Heart right ventricle (tissue), 16 donors: Measurements from ENCODE around the gene COG6. TPM values are rescaled to one million over a fixed set of nuclear protein-coding genes. Genes with fewer than 3 reads are reported as not detected.

ENCODE experiments used
- ATAC-seq, 8 donors: fragments of 200-7000 bp; cut with Tn5 transposase; one replicate each; pipeline ENCODE4 v1.9.1; 2020; ENCODE audit warnings: mild to moderate bottlenecking in 8 of 8, moderate library complexity in 8 of 8, moderate number of reproducible peaks in 1 of 8
- DNase-seq, 2 donors: peaks; one replicate each; pipeline ENCODE4 v3.0.0-alpha.2; 2020
- H3K27ac ChIP-seq, 10 donors: fragments of 200-600 bp; sonication (generic) in 2 of 10; one replicate each; pipeline versions ENCODE4 v1.5.0 to v1.8.0; 2020 to 2022; ENCODE audit warnings: mild to moderate bottlenecking in 3 of 10
- H3K27me3 ChIP-seq, 7 donors: fragments of 200-600 bp; one replicate each; pipeline ENCODE4 v1.8.0; 2021 to 2022; ENCODE audit warnings: mild to moderate bottlenecking in 2 of 7
- H3K36me3 ChIP-seq, 9 donors: fragments of 200-600 bp; sonication (generic) in 1 of 9; one replicate each; pipeline versions ENCODE4 v1.5.0 to v1.8.0; 2020 to 2022; ENCODE audit warnings: mild to moderate bottlenecking in 2 of 9
- H3K4me1 ChIP-seq, 9 donors: fragments of 200-600 bp; sonication (generic) in 1 of 9; one replicate each; pipeline versions ENCODE4 v1.5.0 to v1.8.0; 2020 to 2022; ENCODE audit warnings: mild to moderate bottlenecking in 4 of 9
- H3K4me3 ChIP-seq, 10 donors: fragments of 200-600 bp; sonication (generic) in 2 of 10; one replicate each; pipeline versions ENCODE4 v1.5.0 to v1.8.0; 2020 to 2022; ENCODE audit warnings: mild to moderate bottlenecking in 7 of 10, moderate library complexity in 2 of 10
- H3K9me3 ChIP-seq, 11 donors: fragments of 200-600 bp in 10 of 11; sonication (generic) in 2 of 11; one replicate each; pipeline versions ENCODE4 v1.5.0 to v1.8.0; 2013 to 2022; ENCODE audit warnings: mild to moderate bottlenecking in 2 of 11, control low read depth in 1 of 11, moderate library complexity in 1 of 11
- WGBS, 2 donors: extraction: QIAGEN DNeasy Blood & Tissue Kit; methylation state at CpG; one replicate each; pipeline ENCODE4 v1.1.7; 2013; ENCODE audit warnings: inconsistent platforms in 1 of 2; 5-methylcytosine and 5-hydroxymethylcytosine counted together
- intact Hi-C, 10 donors: fragments of 100-400 bp; cut with DNase I; formaldehyde crosslinking; loops; one replicate each; pipeline versions ENCODE4 v1.11.1 to v1.14.2; 2022
- polyA plus RNA-seq, 2 donors: library from polyadenylated mRNA; stranded (reverse); fragments of 200-250 nt; gene quantifications; one replicate each; pipeline ENCODE4 v1.2.3, GENCODE V29; 2013
- total RNA-seq, 10 donors: library from RNA; stranded (reverse); fragmentation: NEBNext Ultra II Directional in 3 of 10; extraction: Animal tissue kit (Norgen Biotek cat#: 25700) in 3 of 10; gene quantifications; one replicate each; pipeline versions ENCODE4 v1.2.1 to v1.2.4, GENCODE V29; 2021 to 2023
- TF ChIP-seq, protein P1 (sequence below), 9 donors: fragments of 200-600 bp; sonication (generic) in 2 of 9; IDR thresholded peaks; one replicate each; pipeline versions ENCODE4 v1.5.0 to v1.8.0; 2021 to 2022; ENCODE audit warnings: antibody characterized with exemption in 9 of 9, mild to moderate bottlenecking in 5 of 9, moderate library complexity in 1 of 9
- donor health status: Arrhythmogenic right ventricular cardiomyopathy.
- donor health status: ischemic (EF 13 %, LVEDD 7.1; RV severe dilation, severe dysfunction).
- donor health status: healthy with polysubstance abuse.
- donor health status: DM: no; HTN: yes; CAD: no.
- donor health status: DM: no; HTN: no; CAD: no.
- donor health status: ischemic (EF 25% LVEDD 6.9; RV normal size, moderate dysfunction).
- donor health status: ischemic (EF 25% LVEDD 5.7; RV mildly dilated, moderate dysfunction).
- donor health status: healthy.
- donor health status: DM: yes; HTN: yes; CAD: no.
- donor health status: Ischemic cardiomyopathy.
- donor health status: ischemic (EF 35%, LVEDD 5.7; RV mildly dilated, moderate dysfunction).
- donor health status: nonischemic (EF 11% LVEDD 7.7; RV severe dilation, severe dysfunction).
- donor health status: DM: yes; HTN: yes; CAD: no.
- donor health status: PGD.
- donor health status: ischemic (EF 29% LVEDD 5.4; RV normal size, mild dysfunction).
- donor health status: nonischemic (EF 23%, LVEDD 6.1; RV moderate dilation, normal function).

COG6 gene
- total and polyA plus RNA-seq, 12 donors: 7.0 to 48.3 (median 29.8) TPM

DNA sequence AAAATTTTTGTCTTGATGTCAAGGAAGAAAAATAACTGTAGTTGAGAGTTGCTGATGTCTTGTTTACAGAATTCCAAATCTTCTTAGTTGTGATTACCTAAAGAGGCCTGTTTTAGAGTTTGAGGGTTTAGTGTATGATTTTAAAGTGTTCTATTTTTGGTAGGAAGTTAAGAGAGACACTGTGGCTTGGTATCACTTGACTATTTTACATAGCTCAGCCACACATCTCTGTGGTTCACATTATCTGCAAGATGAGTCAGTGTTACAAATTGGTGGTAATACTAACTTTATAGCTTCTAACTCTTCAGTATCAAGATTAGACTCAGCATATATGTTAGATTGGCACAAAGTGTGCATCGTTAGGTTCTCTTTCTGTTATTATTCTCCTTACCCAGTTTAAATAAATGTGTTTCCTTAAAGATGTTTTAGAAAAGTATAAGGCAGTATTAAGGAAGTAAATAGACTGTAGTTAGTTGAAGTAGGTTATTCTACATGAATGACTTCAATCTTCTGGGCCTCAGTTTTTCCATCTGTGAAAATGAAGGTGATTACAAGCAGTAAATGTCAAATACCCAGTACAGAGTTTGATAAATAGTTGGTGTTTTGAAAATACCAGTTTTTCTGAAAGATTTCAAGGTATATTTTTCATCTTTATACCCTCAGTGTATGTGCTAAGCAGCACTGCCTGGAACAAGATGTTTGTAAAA lies 33.4 kb downstream of the COG6 start:
- TF ChIP-seq, protein P1, sequence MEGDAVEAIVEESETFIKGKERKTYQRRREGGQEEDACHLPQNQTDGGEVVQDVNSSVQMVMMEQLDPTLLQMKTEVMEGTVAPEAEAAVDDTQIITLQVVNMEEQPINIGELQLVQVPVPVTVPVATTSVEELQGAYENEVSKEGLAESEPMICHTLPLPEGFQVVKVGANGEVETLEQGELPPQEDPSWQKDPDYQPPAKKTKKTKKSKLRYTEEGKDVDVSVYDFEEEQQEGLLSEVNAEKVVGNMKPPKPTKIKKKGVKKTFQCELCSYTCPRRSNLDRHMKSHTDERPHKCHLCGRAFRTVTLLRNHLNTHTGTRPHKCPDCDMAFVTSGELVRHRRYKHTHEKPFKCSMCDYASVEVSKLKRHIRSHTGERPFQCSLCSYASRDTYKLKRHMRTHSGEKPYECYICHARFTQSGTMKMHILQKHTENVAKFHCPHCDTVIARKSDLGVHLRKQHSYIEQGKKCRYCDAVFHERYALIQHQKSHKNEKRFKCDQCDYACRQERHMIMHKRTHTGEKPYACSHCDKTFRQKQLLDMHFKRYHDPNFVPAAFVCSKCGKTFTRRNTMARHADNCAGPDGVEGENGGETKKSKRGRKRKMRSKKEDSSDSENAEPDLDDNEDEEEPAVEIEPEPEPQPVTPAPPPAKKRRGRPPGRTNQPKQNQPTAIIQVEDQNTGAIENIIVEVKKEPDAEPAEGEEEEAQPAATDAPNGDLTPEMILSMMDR (IDR thresholded peaks at IDR 0.05): no peak
- WGBS, 2 donors: 76 to 84% methylated on average over 1 of the region's 1 CpG
- H3K4me1 ChIP-seq: peaks cover 0 to 9% (median 0%) of the 10 kb centered on the region in 9 donors
- H3K36me3 ChIP-seq: peaks cover 0 to 39% (median 2%) of the 10 kb centered on the region in 9 donors
- intact Hi-C loops: loop anchor here in 9 of 10 donors (5.0 to 10.0 kb wide), 4 partner anchors 256 to 1086 kb away; partner anchors contain the start of gene MRPS31 (in 2 of the 9)
- H3K9me3 ChIP-seq: no peaks in the 10 kb centered on the region
- no peak overlapping the region for H3K27ac ChIP-seq
- ATAC-seq (peak in 1 of 8 donors; percentile 64), DNase-seq (no peak)
- no peak overlapping the region for H3K4me3 ChIP-seq
- H3K27me3 ChIP-seq: no peaks in the 10 kb centered on the region

DNA sequence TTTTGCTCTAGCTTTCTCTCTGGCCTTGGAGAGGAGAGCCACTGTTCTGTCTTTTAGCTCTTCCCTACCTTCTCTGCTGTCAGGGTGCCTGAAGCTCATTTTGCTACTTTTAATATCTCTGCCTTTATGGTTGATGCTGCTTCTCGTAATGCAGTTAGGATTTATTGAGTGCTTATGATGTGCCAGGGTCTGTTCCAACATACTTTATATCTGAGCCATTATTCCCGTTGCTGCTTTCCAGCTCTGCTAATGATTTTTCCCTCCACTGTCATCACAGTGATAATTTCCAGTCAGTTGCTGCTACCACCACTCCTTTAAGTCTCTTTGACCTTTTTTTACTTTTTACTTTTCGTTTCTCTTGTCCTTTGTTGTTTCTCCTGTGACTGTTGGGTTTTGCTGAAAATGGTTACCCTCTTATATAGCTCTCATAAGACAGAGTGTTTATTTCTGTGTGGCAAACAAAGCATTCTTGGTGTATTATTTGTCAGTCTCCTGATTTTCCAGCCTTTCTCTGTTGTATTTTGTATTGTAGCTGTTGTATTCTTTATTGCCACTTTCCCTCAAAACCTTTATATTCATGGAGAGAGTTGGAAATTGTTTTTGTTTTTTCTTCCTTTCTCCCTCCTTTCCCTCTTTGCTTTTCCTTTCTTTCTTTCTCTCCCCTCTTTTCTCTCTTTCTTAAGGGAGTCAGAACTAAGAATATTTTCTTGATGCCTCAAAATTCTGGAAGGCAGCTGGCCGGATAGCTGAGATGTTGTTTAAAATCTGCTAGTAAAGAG lies 37.4 kb downstream of the COG6 start:
- Histone ChIP-seq H3K4me3 (no peak overlapping the region), H3K9me3 (no peaks in the 10 kb centered on the region), H3K4me1 (peaks cover 0 to 9% (median 0%) of the 10 kb centered on the region in 9 donors), H3K36me3 (peaks cover 0 to 48% (median 0%) of the 10 kb centered on the region in 9 donors), H3K27me3 (no peaks in the 10 kb centered on the region), H3K27ac (no peak overlapping the region)
- DNase-seq (no peak), ATAC-seq (no peak)
- intact Hi-C loops: loop anchor here in 1 of 10 donors (10.0 kb wide), 1 partner anchor 1082 kb away; the partner anchor contains the start of gene MRPS31
- WGBS, 2 donors: 77 to 79% methylated on average over 4 of the region's 4 CpGs
- TF ChIP-seq, protein P1 (IDR thresholded peaks at IDR 0.05): no peak

DNA sequence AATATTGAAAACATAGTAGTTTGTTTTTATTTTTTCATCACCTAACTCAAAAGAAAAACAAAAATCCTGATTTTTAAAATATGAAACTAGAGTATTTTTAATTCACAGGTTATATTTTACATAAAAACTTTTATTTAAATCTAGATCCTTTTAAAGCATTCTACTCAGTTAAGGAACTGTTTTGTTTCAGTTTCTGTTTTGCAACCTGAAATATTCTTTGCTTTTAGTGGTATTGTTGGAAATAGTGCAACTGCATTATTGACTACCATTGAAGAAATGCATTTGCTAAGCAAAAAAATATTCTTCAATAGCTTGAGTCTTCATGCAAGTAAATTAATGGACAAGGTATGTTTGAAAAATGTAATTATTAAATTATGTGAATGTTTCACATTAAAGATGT lies 43.8 kb downstream of the COG6 start:
- Histone ChIP-seq H3K27ac (no peak overlapping the region), H3K4me1 (peaks cover 0 to 17% (median 0%) of the 10 kb centered on the region in 9 donors), H3K27me3 (no peaks in the 10 kb centered on the region), H3K9me3 (no peaks in the 10 kb centered on the region), H3K36me3 (peaks cover 0 to 23% (median 0%) of the 10 kb centered on the region in 9 donors), H3K4me3 (peak overlapping the region in 2 of 10 donors; percentile 2 to 19)
- intact Hi-C loops: loop anchor here in 1 of 10 donors (10.0 kb wide), 1 partner anchor 1076 kb away; the partner anchor contains the start of gene MRPS31
- TF ChIP-seq, protein P1 (IDR thresholded peaks at IDR 0.05): no peak
- ATAC-seq (no peak), DNase-seq (no peak)

DNA sequence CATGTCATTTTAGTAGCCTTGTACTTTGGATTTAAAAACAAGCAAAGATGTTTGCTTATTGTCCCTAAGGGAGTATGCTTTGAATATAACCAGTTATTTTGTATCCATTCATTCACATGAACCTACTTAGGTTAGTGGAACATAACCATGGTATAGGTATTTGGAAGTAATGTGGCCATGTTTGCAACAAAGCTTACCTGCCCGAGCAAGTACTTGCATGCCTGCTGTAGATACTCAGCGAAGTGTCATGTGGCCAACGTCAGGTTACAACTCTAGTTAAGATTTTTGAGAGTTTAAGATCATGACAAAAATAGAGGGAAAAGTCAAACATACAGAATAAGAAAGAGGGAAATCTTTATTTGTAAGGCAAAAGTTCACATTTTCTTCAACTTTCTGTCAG lies 57.2 kb downstream of the COG6 start:
- H3K27me3 ChIP-seq: no peaks in the 10 kb centered on the region
- H3K36me3 ChIP-seq: peaks cover 0 to 73% (median 8%) of the 10 kb centered on the region in 9 donors
- intact Hi-C loops: no loop called here

More for the DNA sequence above, 57.2 kb downstream of the COG6 start:
- 96 to 98% methylated on average over 3 of the region's 3 CpGs for WGBS, 2 donors
- peaks cover 0 to 25% (median 15%) of the 10 kb centered on the region in 11 donors for H3K9me3 ChIP-seq
- H3K4me3 ChIP-seq: no peak overlapping the region
- DNase-seq (no peak), ATAC-seq (no peak)
- no peaks in the 10 kb centered on the region for H3K4me1 ChIP-seq
- TF ChIP-seq, protein P1 (IDR thresholded peaks at IDR 0.05): no peak
- no peak overlapping the region for H3K27ac ChIP-seq
